T-helper 22 cell (primary cell): ENCODE results near the gene GFM2.
"Not testable (repeated sequence)": the region's sequence is repeated elsewhere in the genome, so short reads cannot be mapped to it uniquely, and the experiment has no call there.

Experiments
- DNase-seq: peaks from one replicate; pipeline ENCODE4 v3.0.0-alpha.2; 2020; ENCODE audit warnings: low read depth

The GFM2 gene

DNA sequence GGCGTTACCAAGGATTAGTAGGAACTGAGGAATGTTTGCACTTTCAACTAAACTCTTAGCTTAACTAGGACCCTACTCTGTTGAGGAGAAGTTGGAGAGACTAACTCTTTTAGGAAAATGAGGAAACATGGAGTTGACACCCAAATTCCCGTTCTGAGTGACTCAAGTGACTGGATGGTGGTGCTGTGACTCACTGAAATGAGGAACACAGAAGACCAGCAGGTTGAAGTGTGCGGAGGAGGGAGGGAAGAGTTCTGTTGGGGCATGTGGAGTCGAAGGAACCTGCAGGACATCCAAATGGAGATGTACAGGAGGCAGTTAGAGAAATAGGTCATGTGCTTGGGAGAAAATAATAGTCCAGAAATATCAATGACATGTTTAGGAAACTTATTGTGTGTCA, 73.7 kb downstream of the GFM2 start:
- no peak for DNase-seq

DNA sequence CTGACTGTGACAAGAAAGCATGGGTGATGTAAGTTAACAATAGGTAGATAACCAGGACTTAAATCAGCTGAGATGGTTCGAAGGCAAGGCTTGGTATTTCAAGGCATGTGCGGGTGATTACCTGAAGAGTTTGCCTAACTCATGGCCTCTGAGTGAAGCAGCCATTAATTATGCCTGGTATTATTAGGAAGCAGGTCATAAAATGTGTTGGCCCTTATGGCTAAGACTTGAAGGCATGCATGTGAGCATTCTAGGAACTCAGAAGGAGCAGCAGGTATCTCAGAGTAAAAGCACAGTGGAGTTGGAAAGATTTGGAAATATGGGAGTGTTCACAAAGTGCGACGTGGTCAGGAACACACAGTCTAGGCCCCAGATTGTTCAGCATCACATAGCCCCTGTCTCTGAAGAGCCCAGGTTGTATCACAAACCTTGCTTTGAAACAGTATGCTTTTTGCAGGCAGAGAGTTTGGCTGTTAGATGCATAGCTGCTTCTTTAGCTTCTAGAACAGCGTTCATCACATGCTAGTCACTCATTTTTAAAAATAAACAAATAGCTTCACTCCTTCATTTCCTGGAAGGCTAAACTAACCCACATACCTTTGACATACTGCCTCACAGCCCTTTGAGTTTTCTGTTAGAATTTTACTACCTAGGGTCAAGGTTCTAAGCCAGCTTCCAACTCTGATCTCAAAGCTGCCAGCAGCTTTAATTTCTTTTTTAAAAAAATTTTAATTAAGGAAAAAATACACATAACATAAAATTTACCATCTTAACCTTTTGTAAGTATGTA, 79.8 kb downstream of the GFM2 start:
- DNase-seq = no peak

DNA sequence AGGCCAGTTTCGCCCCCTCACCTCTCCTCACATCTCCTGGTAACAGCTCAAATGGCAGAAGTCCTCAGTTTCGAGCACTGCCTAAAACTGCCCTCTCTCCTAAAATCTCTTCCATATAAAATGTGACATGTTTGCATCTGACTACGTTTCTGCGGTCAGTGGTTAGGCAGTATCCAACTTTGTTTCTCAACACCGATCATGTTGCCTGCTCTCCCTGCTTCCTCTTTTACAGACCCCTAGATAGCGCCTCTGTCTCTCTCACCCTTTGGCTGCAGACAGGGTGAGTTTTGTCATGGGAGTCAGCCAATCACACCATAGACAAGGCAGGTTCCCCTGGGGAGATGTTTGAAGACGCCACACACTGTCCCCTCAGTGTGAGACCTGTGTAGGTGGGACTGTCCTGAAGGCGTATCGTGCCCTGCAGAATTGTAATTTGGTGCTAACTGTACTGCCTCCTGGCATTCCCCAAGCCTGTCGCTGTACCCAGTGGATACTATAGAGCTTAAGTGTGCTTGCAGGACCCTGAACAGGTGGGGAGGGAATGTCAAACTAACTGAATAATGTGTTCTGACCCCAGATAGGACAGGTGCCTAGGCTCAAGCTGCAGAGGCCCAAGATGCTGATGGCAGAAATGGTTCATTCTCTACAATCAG, 80.8 kb downstream of the GFM2 start:
- DNase-seq = no peak

DNA sequence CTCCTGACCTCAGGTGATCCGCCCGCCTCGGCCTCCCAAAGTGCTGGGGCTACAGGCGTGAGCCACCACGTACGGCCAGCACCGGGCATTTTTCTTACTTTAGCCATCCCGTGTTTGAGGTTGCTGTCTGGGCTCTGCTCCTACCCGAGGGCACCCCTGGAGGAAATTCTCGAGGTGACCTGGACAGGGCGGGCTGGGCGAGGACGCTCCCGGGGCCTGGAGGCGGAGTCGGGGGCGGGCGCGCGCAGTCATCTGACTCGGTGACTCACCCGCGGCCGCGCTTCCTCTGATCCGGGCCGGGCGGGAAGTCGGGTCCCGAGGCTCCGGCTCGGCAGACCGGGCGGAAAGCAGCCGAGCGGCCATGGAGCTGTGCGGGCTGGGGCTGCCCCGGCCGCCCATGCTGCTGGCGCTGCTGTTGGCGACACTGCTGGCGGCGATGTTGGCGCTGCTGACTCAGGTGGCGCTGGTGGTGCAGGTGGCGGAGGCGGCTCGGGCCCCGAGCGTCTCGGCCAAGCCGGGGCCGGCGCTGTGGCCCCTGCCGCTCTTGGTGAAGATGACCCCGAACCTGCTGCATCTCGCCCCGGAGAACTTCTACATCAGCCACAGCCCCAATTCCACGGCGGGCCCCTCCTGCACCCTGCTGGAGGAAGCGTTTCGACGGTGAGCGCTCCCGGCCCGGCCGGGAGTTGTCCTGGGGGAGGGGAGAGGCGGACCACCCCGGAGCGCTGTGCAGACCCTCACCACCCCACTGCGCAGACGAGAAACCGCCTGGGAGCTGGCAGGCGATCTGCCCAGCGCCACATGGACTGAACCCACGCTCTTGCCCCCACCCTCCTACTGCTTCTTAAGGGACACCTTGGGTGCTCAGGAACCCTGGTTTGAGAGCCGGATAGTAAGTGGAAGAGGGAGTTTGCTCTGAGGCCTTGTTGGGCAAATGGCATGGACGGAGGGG, 81.7 kb downstream of the GFM2 start, which contains the start of gene HEXB:
TSS of gene HEXB (plus strand) at position 334 of the 952 bp plus-strand sequence. CDS start at position 362, 28 bp downstream.
- DNase-seq = peak; percentile 68

DNA sequence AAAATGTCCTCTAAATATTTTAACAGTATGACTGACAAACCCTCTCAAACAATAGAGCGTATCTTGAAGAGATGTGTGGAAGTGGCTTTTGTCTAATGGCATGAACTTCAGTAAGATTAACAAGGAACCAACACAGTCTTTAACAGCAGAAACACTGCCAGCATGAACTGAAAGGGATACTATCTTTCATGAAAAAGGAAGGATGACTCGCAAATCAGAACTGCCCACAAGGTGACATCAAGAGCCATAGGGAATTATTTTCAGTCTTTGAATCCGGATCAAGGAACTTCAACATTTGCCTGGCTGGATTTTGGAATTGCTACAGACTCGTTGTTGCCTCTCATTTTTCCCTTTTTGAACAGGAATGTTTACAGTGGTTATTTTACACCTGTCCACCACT, 87.0 kb downstream of the GFM2 start:
- DNase-seq = no peak

DNA sequence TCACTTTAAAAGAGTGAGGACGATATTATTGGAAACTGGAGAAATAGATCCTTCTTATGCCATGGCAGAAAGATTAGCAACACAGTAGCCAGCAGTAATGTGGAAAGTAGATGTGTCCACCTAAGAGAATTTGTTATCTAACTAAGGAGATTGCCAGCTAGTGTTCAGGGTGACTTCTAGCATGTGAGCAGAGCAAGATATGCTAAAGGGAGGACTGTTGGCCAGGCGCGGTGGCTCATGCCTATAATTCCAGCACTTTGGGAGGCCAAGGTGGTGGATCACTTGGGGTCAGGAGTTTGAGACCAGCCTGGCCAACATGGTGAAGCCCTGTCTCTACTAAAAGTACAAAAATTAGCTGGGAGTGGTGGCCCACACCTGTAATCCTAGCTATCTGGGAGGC, 87.6 kb downstream of the GFM2 start:
- DNase-seq = not testable (repeated sequence)

DNA sequence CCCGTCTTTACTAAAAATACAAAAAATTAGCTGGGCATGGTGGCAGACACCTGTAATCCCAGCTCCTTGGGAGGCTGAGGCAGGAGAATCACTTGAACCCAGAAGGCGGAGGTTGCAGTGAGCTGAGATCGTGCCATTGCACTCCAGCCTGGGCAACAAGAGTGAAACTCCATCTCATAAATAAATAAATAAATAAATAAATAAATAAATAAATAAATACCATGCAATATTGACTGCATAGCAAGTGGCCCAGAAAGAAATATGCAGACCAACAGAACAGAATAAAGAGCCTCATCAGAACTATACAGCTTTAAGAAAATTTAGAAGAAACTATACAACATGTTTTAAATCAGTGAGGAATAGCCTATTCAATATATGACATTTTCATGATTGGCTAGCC, 88.8 kb downstream of the GFM2 start:
- not testable (repeated sequence) for DNase-seq

DNA sequence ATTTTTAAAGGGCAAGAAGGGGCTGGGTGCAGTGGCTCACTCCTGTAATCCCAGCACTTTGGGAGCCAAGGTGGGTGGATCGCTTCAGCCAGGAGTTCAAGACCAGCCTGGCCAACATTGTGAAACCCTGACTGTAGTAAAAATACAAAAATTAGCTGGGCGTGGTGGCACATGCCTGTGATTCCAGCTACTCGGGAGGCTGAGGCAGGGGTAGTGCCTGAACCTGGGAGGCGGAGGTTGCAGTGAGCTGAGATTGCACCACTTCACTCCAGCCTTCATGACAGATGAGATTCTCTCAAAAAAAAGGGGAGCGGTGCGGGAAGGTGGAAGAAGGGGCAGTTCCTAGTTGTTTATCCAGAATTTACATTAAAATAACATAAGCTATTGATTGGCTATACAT, 90.5 kb downstream of the GFM2 start:
- DNase-seq = not testable (repeated sequence)

DNA sequence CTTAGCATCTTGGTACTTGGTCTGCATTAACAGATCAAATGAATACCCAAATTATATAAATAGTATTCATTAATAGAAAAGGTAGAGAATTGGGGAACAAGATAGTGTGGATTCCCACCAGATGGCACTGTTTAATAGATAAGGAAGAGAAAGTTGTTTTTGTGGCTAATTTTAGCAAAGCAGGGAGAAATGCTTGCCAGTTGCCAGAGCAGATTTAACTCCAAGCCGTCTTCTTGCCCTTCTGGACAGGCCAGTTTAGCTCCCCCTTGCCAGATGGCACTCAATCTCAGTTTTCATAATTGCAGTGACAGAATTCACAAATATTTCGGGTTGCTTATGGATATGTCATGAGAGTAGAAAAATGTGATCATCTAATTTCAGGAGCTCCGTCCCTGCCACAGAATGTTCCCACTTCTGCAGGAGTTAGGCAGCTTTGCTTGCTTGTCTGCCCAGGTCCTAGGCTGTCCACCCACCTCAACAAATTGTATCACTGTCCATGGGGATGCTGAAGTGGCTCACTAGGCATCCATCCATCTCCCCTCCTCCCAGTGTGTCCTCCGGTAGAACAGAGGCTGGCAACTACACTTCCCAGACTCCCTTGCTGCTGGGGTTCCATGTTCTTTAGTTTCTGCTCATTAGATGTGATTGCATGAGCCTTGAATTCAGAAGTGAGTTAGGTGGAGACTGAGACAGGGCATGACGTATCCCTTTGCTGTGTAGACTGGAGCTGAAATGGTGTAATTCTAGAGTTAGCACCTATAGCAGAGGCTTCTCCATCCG, 93.7 kb downstream of the GFM2 start:
- DNase-seq = no peak

DNA sequence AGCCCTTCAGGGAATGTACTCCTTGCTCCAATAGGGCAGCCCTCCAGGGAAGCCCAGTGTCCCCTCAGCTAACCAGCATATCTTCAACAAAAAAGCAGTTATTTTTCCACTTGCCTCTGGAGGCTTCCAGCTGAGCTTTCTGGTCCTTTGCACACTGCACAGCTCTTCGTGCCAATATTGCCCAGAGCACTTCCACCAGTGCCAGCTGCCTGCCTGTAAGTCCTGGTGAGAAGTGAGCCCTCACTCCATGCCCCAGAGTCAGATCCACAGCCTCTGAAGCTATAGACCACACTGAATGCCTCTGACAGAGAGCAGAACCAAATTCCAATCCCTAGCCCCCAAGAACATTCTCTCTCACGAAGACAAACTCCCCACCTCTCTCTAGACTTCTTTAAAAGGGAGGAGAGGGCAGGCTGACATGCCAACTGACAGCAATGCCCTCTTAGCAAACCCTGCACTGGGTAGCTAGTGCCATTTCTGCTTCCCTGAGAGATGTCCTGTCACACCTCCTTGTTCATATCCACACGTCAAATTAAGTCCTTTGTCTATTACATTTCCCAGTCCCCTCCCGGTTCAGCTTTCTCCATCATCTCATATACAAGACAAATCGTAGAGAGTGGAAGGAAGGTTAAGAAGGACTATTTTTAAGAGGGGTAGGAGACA, 94.6 kb downstream of the GFM2 start:
- no peak for DNase-seq
